CD4-positive, alpha-beta T cell treated with Interferon gamma for 1 hour (primary cell): Measurements from ENCODE around the gene SRRM2.

Source experiments
- DNase-seq: peaks from one replicate; pipeline ENCODE4 v3.0.0-alpha.2; 2020

Gene SRRM2

GRCh38 chr16:2765462-2766404, 13.3 kb downstream of the SRRM2 start:
- no peak for DNase-seq

- no peak for DNase-seq
Observed at GRCh38 chr16:2766430-2767139, 14.1 kb downstream of the SRRM2 start.

GRCh38 chr16:2767140-2767731, 14.8 kb downstream of the SRRM2 start:
- DNase-seq, result no peak

GRCh38 chr16:2767891-2768290, 15.5 kb downstream of the SRRM2 start:
- DNase-seq, result no peak

GRCh38 chr16:2768403-2769089, 16.1 kb downstream of the SRRM2 start:
- DNase-seq, result no peak

GRCh38 chr16:2769100-2769529, 16.7 kb downstream of the SRRM2 start:
- no peak for DNase-seq

- DNase-seq, result no peak
Observed at GRCh38 chr16:2769675-2770056, 17.2 kb downstream of the SRRM2 start.

GRCh38 chr16:2770057-2770951, 17.9 kb downstream of the SRRM2 start:
- DNase-seq, result peak; percentile 24

GRCh38 chr16:2771496-2772402, 19.3 kb downstream of the SRRM2 start:
- no peak for DNase-seq

GRCh38 chr16:2773188-2773968, 20.9 kb downstream of the SRRM2 start:
- no peak for DNase-seq

- no peak for DNase-seq
Observed at GRCh38 chr16:2774161-2774891, 21.9 kb downstream of the SRRM2 start.

- DNase-seq, result no peak
Observed at GRCh38 chr16:2775131-2775716, 22.8 kb downstream of the SRRM2 start.

- no peak for DNase-seq
Observed at GRCh38 chr16:2775765-2776499, 23.5 kb downstream of the SRRM2 start.

GRCh38 chr16:2776500-2777139, 24.2 kb downstream of the SRRM2 start:
- DNase-seq, result peak; percentile 21

- DNase-seq, result peak; percentile 89
Observed at GRCh38 chr16:2777231-2777902, 24.9 kb downstream of the SRRM2 start, which contains the start of gene ELOB. TSS of gene ELOB (minus strand) at chr16:2777280. CDS start at chr16:2777239, 41 bp downstream.

GRCh38 chr16:2777903-2778629, 25.6 kb downstream of the SRRM2 start:
- DNase-seq, result peak; percentile 41
